ENCODE measurements around the gene PEMT. TPM values are rescaled to one million over a fixed set of nuclear protein-coding genes. Genes with fewer than 3 reads are reported as not detected.

The PEMT gene
- total RNA-seq, 3 donors from 2014 or later (not counting 1 experiment from before 2014, with no cell fraction given): 10.3 to 13.6 (median 12.6) TPM

GRCh38 chr17:17580662-17581470 is 10.6 kb downstream of the PEMT start:
- 89% methylated on average over 8 of the region's 8 CpGs for WGBS (ENCODE audit: insufficient coverage)
- Mint-ChIP-seq H3K9me3 (no peaks in the 10 kb centered on the region), H3K27ac (no peak overlapping the region), H3K4me1 (no peaks in the 10 kb centered on the region), H3K27me3 (ENCODE audit: low read depth in 2 of 2) (no peaks in the 10 kb centered on the region), H3K4me3 (no peak overlapping the region), H3K36me3 (no peaks in the 10 kb centered on the region)
- no peak for TF ChIP-seq CTCF (IDR thresholded peaks at IDR 0.05)
- H3K9me3 ChIP-seq (ENCODE audit: control insufficient read depth, insufficient read depth, low read length): no peaks in the 10 kb centered on the region
- intact Hi-C loops (cut with micrococcal nuclease): no loop called here
- no peak overlapping the region for H3K27ac ChIP-seq (ENCODE audit: low read length)
- H3K27me3 ChIP-seq (ENCODE audit: control insufficient read depth, insufficient read depth, low read length): no peaks in the 10 kb centered on the region
- no peaks in the 10 kb centered on the region for H3K36me3 ChIP-seq (ENCODE audit: control insufficient read depth, insufficient read depth, low read length)
- ATAC-seq (no peak), DNase-seq (no peak)
- H3K4me1 ChIP-seq (ENCODE audit: control insufficient read depth, insufficient read depth, low read length): no peaks in the 10 kb centered on the region
- no peak overlapping the region for H3K4me3 ChIP-seq (ENCODE audit: low read length)

GRCh38 chr17:17579691-17580090 is 11.8 kb downstream of the PEMT start:
- intact Hi-C loops (cut with micrococcal nuclease): no loop called here
- Histone ChIP-seq H3K4me1 (ENCODE audit: control insufficient read depth, insufficient read depth, low read length) (no peaks in the 10 kb centered on the region), H3K4me3 (ENCODE audit: low read length) (no peak overlapping the region), H3K9me3 (ENCODE audit: control insufficient read depth, insufficient read depth, low read length) (no peaks in the 10 kb centered on the region), H3K27ac (ENCODE audit: low read length) (no peak overlapping the region), H3K36me3 (ENCODE audit: control insufficient read depth, insufficient read depth, low read length) (peaks cover 3% of the 10 kb centered on the region), H3K27me3 (ENCODE audit: control insufficient read depth, insufficient read depth, low read length) (no peaks in the 10 kb centered on the region)
- no peak for DNase-seq
- no peak overlapping the region for H3K4me3 Mint-ChIP-seq
- no peaks in the 10 kb centered on the region for H3K27me3 Mint-ChIP-seq (ENCODE audit: low read depth in 2 of 2)
- H3K36me3 Mint-ChIP-seq: no peaks in the 10 kb centered on the region
- no peaks in the 10 kb centered on the region for H3K9me3 Mint-ChIP-seq
- WGBS (ENCODE audit: insufficient coverage): 96% methylated on average over 8 of the region's 8 CpGs
- TF ChIP-seq CTCF (IDR thresholded peaks at IDR 0.05): no peak
- ATAC-seq: no peak
- H3K4me1 Mint-ChIP-seq: no peaks in the 10 kb centered on the region
- H3K27ac Mint-ChIP-seq: no peak overlapping the region

- intact Hi-C loops (cut with micrococcal nuclease): no loop called here
- 85% methylated on average over 12 of the region's 17 CpGs for WGBS (ENCODE audit: insufficient coverage)
- no peaks in the 10 kb centered on the region for H3K4me1 ChIP-seq (ENCODE audit: control insufficient read depth, insufficient read depth, low read length)
- H3K27me3 Mint-ChIP-seq (ENCODE audit: low read depth in 2 of 2): no peaks in the 10 kb centered on the region
- H3K27ac Mint-ChIP-seq: no peak overlapping the region
- no peaks in the 10 kb centered on the region for H3K27me3 ChIP-seq (ENCODE audit: control insufficient read depth, insufficient read depth, low read length)
- H3K9me3 Mint-ChIP-seq: no peaks in the 10 kb centered on the region
- no peak overlapping the region for H3K4me3 ChIP-seq (ENCODE audit: low read length)
- no peaks in the 10 kb centered on the region for H3K36me3 Mint-ChIP-seq
- H3K27ac ChIP-seq (ENCODE audit: low read length): no peak overlapping the region
- DNase-seq (no peak), ATAC-seq (no peak)
- no peak overlapping the region for H3K4me3 Mint-ChIP-seq
- H3K4me1 Mint-ChIP-seq: no peaks in the 10 kb centered on the region
- no peak for TF ChIP-seq CTCF (IDR thresholded peaks at IDR 0.05)
- H3K36me3 ChIP-seq (ENCODE audit: control insufficient read depth, insufficient read depth, low read length): peaks cover 3% of the 10 kb centered on the region
- no peaks in the 10 kb centered on the region for H3K9me3 ChIP-seq (ENCODE audit: control insufficient read depth, insufficient read depth, low read length)
These were observed 14.1 kb downstream of the PEMT start for GRCh38 chr17:17577373-17577772.

- Mint-ChIP-seq H3K27ac (no peak overlapping the region), H3K4me3 (no peak overlapping the region), H3K27me3 (ENCODE audit: low read depth in 2 of 2) (no peaks in the 10 kb centered on the region), H3K36me3 (no peaks in the 10 kb centered on the region), H3K9me3 (no peaks in the 10 kb centered on the region), H3K4me1 (no peaks in the 10 kb centered on the region)
- Histone ChIP-seq H3K9me3 (ENCODE audit: control insufficient read depth, insufficient read depth, low read length) (no peaks in the 10 kb centered on the region), H3K27me3 (ENCODE audit: control insufficient read depth, insufficient read depth, low read length) (no peaks in the 10 kb centered on the region), H3K27ac (ENCODE audit: low read length) (no peak overlapping the region), H3K4me1 (ENCODE audit: control insufficient read depth, insufficient read depth, low read length) (no peaks in the 10 kb centered on the region), H3K4me3 (ENCODE audit: low read length) (no peak overlapping the region), H3K36me3 (ENCODE audit: control insufficient read depth, insufficient read depth, low read length) (peaks cover 3% of the 10 kb centered on the region)
- intact Hi-C loops (cut with micrococcal nuclease): no loop called here
- ATAC-seq: no peak
- no peak for DNase-seq
- TF ChIP-seq CTCF (IDR thresholded peaks at IDR 0.05): no peak
- 95% methylated on average over 13 of the region's 13 CpGs for WGBS (ENCODE audit: insufficient coverage)
These were observed 14.7 kb downstream of the PEMT start for GRCh38 chr17:17576772-17577234.

Data from natural killer cell (primary cell).